HepG2 (cell line): ENCODE results near the gene HTRA2. TPM values are rescaled to one million over a fixed set of nuclear protein-coding genes. Genes with fewer than 3 reads are reported as not detected.

Source experiments
- GABPB1 ChIP-seq: IDR thresholded peaks from 2 replicates; pipeline ENCODE4 v1.6.1; 2016; ENCODE audit warnings: mild to moderate bottlenecking, missing genetic modification reagents, moderate library complexity, missing compliant biosample characterization
- NCOR1 ChIP-seq: fragments of 200-600 bp; sonication (generic); IDR thresholded peaks from 2 replicates; pipeline ENCODE4 v1.7.0; 2017; ENCODE audit warnings: antibody characterized with exemption, low read length, borderline replicate concordance
- NR2C2 ChIP-seq: sonication (generic); formaldehyde crosslinking; IDR thresholded peaks from 2 replicates; pipeline ENCODE4 v1.4.0; 2020; ENCODE audit warnings: missing genetic modification reagents, mild to moderate bottlenecking, moderate library complexity, borderline replicate concordance
- SAP130 ChIP-seq: IDR thresholded peaks from 2 replicates; pipeline ENCODE4 v1.6.1; 2016; ENCODE audit warnings: low read depth
- SOX6 ChIP-seq, 2 experiments: fragments of 450-650 bp in 1 of 2; sonication (generic) in 1 of 2; formaldehyde crosslinking in 1 of 2; IDR thresholded peaks; 2 replicates each; pipeline versions ENCODE4 v1.4.0 to v1.6.1; 2017 to 2020; ENCODE audit warnings: antibody characterized with exemption in 1 of 2, mild to moderate bottlenecking in 1 of 2, missing genetic modification reagents in 1 of 2
- ZNF274 ChIP-seq: sonication (generic); formaldehyde crosslinking; IDR thresholded peaks from 2 replicates; pipeline ENCODE4 v1.5.1; 2020; ENCODE audit warnings: mild to moderate bottlenecking, missing genetic modification reagents
- polyA plus RNA-seq, 8 experiments: library from polyadenylated mRNA; depleted of rRNA in 3 of 8; stranded (reverse) in 7 of 8; unstranded in 1 of 8; fragments of >200 nt; fragmentation: Illumina TruSeq in 4 of 8; extraction: Trizol in 4 of 8; gene quantifications; 2 replicates each; pipeline versions ENCODE4 v1.2.1 to v1.2.3, GENCODE V29; 2011 to 2016; ENCODE audit warnings: low read depth in 4 of 8, missing spikeins in 1 of 8, mixed read lengths in 1 of 8; ENCODE audit not compliant: insufficient read depth in 1 of 8
- total RNA-seq, 5 experiments: library from RNA; depleted of rRNA; stranded (reverse); fragments of >200 nt; fragmentation: Illumina TruSeq; extraction: Trizol; gene quantifications; 2 replicates each; pipeline ENCODE4 v1.2.3, GENCODE V29; 2016; ENCODE audit warnings: low read depth in 1 of 5
- TF ChIP-seq, protein P1 (sequence below): IDR thresholded peaks from 2 replicates; pipeline ENCODE4 v1.6.1; 2016; ENCODE audit warnings: control low read depth
- TF ChIP-seq, protein P2 (sequence below): sonication (generic); formaldehyde crosslinking; IDR thresholded peaks from 2 replicates; pipeline ENCODE4 v1.4.0; 2020; ENCODE audit warnings: missing genetic modification reagents, borderline replicate concordance
- TF ChIP-seq, protein P3 (sequence below): sonication (generic); formaldehyde crosslinking; IDR thresholded peaks from 2 replicates; pipeline ENCODE4 v1.8.0; 2022; ENCODE audit warnings: missing genetic modification reagents, mild to moderate bottlenecking, inconsistent platforms, borderline replicate concordance
- TF ChIP-seq, protein P4 (sequence below): sonication (generic); formaldehyde crosslinking; IDR thresholded peaks from 2 replicates; pipeline ENCODE4 v1.4.0; 2020; ENCODE audit warnings: mild to moderate bottlenecking, missing genetic modification reagents

The HTRA2 gene
- total and polyA plus RNA-seq, 2 of the 13 experiments (the other 11 are each of a cell fraction or from before 2014, with no cell fraction given): 47.7 to 50.3 TPM

DNA sequence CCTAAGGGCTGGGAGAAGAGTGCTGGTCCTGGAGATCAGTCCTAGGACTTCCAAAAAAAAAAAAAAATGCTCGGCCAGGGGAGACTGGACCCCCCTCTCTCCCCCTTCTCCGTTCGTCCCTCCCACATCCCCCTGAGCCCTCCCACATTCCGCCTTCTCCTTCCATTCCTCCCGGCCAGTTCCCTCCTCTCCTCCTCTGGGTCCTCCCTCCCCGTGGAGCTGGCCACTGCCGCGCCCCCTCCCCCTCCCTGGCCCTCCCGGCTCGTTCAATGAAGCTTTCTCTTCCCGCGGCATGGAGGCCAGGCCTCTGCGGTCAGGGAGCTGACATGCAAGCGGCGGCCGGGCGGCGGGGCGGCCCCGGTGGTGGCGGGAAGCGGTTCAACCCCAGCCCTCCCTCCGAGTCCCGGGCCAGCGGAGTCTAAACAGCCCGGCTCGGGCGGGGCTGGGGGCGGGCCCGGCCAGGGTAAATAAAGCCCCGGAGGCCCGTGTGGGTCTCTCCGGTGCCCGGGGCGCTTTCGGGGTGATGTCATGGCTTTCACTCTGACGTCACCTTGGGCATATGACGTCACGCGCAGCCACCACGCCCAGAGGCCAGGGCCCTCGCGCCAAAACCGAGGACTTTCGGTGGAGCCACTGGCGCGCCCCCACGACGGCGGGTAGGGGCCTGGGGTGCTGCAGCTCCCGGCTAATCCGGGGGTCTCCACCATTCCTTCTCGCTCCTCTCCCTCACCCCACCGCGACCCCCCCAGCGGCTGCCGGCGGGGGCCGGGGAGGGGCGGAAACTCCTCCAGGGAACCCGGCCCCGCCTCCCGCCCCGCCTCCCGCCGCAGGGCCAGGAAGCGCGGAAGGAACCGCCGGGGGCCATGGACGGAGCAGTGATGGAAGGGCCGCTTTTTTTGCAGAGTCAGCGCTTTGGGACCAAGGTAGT lies 24.4 kb downstream of the HTRA2 start, which contains the start of the genes DOK1 and LOXL3 (continued):
- TF ChIP-seq, protein P1, sequence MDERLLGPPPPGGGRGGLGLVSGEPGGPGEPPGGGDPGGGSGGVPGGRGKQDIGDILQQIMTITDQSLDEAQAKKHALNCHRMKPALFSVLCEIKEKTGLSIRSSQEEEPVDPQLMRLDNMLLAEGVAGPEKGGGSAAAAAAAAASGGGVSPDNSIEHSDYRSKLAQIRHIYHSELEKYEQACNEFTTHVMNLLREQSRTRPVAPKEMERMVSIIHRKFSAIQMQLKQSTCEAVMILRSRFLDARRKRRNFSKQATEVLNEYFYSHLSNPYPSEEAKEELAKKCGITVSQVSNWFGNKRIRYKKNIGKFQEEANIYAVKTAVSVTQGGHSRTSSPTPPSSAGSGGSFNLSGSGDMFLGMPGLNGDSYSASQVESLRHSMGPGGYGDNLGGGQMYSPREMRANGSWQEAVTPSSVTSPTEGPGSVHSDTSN (CRISPR knock-in tag): no peak
- TF ChIP-seq, protein P2, sequence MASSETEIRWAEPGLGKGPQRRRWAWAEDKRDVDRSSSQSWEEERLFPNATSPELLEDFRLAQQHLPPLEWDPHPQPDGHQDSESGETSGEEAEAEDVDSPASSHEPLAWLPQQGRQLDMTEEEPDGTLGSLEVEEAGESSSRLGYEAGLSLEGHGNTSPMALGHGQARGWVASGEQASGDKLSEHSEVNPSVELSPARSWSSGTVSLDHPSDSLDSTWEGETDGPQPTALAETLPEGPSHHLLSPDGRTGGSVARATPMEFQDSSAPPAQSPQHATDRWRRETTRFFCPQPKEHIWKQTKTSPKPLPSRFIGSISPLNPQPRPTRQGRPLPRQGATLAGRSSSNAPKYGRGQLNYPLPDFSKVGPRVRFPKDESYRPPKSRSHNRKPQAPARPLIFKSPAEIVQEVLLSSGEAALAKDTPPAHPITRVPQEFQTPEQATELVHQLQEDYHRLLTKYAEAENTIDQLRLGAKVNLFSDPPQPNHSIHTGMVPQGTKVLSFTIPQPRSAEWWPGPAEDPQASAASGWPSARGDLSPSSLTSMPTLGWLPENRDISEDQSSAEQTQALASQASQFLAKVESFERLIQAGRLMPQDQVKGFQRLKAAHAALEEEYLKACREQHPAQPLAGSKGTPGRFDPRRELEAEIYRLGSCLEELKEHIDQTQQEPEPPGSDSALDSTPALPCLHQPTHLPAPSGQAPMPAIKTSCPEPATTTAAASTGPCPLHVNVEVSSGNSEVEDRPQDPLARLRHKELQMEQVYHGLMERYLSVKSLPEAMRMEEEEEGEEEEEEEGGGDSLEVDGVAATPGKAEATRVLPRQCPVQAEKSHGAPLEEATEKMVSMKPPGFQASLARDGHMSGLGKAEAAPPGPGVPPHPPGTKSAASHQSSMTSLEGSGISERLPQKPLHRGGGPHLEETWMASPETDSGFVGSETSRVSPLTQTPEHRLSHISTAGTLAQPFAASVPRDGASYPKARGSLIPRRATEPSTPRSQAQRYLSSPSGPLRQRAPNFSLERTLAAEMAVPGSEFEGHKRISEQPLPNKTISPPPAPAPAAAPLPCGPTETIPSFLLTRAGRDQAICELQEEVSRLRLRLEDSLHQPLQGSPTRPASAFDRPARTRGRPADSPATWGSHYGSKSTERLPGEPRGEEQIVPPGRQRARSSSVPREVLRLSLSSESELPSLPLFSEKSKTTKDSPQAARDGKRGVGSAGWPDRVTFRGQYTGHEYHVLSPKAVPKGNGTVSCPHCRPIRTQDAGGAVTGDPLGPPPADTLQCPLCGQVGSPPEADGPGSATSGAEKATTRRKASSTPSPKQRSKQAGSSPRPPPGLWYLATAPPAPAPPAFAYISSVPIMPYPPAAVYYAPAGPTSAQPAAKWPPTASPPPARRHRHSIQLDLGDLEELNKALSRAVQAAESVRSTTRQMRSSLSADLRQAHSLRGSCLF (CRISPR knock-in tag): no peak
- TF ChIP-seq ZNF274 (CRISPR knock-in tag): peak; percentile 66
- peak; percentile 43; the same call in 1 of the 2 replicates for TF ChIP-seq NR2C2 (CRISPR knock-in tag)
- TF ChIP-seq SOX6 (IDR thresholded peaks at IDR 0.05): no peak
- TF ChIP-seq SOX6 (CRISPR knock-in tag; IDR thresholded peaks at IDR 0.05): peak; percentile 20; the same call in 1 of the 2 replicates
- peak; percentile 67; the same call in 1 of the 2 replicates for TF ChIP-seq GABPB1 (CRISPR knock-in tag)
- peak; percentile 50 for TF ChIP-seq SAP130 (CRISPR knock-in tag)
- TF ChIP-seq, protein P3, sequence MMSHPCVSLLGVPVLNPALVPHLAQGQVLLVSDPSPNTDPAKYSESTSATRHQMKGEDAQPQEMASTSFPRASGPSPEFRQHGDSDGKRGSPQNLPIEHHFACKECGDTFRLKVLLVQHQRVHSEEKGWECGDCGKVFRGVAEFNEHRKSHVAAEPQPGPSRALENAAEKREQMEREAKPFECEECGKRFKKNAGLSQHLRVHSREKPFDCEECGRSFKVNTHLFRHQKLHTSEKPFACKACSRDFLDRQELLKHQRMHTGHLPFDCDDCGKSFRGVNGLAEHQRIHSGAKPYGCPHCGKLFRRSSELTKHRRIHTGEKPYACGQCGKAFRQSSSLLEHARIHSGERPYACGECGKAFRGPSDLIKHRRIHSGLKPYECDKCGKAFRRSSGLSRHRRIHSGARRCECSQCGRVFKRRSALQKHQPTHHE (CRISPR knock-in tag): no peak
- TF ChIP-seq, protein P4, sequence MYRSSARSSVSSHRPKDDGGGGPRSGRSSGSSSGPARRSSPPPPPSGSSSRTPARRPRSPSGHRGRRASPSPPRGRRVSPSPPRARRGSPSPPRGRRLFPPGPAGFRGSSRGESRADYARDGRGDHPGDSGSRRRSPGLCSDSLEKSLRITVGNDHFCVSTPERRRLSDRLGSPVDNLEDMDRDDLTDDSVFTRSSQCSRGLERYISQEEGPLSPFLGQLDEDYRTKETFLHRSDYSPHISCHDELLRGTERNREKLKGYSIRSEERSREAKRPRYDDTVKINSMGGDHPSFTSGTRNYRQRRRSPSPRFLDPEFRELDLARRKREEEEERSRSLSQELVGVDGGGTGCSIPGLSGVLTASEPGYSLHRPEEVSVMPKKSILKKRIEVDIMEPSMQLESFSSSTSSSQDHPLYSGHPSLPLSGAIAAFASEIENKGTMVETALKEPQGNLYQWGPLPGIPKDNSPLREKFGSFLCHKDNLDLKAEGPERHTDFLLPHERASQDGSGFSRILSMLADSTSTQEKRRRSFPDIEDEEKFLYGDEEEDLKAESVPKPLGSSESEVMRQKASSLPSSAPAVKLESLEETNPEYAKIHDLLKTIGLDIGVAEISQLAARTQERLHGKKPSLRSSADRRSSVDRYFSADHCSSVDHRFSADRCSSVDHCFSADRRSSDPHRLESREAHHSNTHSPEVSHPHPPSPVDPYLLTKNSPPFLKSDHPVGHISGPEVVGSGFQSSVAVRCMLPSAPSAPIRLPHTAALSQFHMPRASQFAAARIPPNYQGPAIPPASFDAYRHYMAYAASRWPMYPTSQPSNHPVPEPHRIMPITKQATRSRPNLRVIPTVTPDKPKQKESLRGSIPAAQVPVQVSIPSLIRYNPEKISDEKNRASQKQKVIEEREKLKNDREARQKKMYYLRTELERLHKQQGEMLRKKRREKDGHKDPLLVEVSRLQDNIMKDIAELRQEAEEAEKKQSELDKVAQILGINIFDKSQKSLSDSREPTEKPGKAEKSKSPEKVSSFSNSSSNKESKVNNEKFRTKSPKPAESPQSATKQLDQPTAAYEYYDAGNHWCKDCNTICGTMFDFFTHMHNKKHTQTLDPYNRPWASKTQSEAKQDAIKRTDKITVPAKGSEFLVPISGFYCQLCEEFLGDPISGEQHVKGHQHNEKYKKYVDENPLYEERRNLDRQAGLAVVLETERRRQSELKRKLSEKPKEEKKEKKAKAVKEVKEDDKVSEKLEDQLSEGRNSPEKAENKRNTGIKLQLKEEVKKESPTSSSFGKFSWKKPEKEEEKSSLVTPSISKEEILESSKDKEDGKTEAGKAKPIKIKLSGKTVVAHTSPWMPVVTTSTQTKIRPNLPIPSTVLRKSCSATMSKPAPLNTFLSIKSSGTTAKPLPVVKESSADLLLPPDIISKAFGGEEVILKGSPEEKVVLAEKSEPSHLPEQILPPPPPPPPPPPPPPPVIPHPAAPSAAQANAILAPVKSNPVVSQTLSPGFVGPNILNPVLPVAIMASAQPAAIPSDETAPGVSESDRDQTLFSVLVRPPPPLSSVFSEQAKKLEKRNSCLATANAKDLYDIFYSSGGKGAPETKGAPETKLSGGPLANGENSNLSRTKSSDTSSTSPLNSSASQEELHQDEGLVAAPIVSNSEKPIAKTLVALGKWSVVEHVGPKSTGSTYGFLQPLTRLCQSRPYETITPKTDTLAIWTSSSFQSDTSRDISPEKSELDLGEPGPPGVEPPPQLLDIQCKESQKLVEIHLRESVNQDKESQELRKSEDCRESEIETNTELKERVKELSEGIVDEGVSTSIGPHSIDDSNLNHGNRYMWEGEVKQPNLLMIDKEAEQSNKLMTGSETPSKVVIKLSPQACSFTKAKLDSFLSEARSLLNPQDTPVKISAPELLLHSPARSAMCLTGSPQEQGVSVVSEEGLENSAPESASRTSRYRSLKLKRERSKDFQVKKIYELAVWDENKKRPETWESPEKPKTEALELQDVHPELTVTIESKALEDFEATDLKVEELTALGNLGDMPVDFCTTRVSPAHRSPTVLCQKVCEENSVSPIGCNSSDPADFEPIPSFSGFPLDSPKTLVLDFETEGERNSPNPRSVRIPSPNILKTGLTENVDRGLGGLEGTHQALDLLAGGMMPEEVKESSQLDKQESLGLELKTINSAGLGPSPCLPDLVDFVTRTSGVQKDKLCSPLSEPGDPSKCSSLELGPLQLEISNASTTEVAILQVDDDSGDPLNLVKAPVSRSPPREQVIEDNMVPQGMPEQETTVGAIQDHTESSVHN: no peak
- no peak for TF ChIP-seq NCOR1
